DMS53 treated with DMSO at 0.1 percent for 48 hours (cell line): Measurements from ENCODE around the gene TMED7.
"Not testable (repeated sequence)": the region's sequence is repeated elsewhere in the genome, so short reads cannot be mapped to it uniquely, and the experiment has no call there.

Experiments used
- DNase-seq: peaks from one replicate; lab custom pipeline; 2025; ENCODE audit not compliant: unreplicated experiment; lab: John Stamatoyannopoulos, UW

The TMED7 gene

GRCh38 chr5:115625579-115626444 lies at the start of gene TMED7:
Gene TMED7 (minus strand): TSS chr5:115626036. CDS start chr5:115625792, 244 bp downstream.
- peak; percentile 96 for DNase-seq

GRCh38 chr5:115674782-115675181 lies 48.9 kb upstream of the TMED7 start:
- not testable (repeated sequence) for DNase-seq

GRCh38 chr5:115673596-115673995 lies 47.8 kb upstream of the TMED7 start:
- DNase-seq = no peak

- no peak for DNase-seq
These were observed 46.1 kb upstream of the TMED7 start for GRCh38 chr5:115671939-115672338.

GRCh38 chr5:115666023-115666422 lies 40.2 kb upstream of the TMED7 start:
- no peak for DNase-seq

- DNase-seq = no peak
These were observed 35.7 kb upstream of the TMED7 start for GRCh38 chr5:115661563-115661962.

- DNase-seq = no peak
These were observed 35.3 kb upstream of the TMED7 start for GRCh38 chr5:115661101-115661500.

- no peak for DNase-seq
These were observed 32.0 kb upstream of the TMED7 start for GRCh38 chr5:115657881-115658233.

- no peak for DNase-seq
These were observed 31.5 kb upstream of the TMED7 start for GRCh38 chr5:115657125-115657880.

GRCh38 chr5:115656404-115656803 lies 30.6 kb upstream of the TMED7 start:
- no peak for DNase-seq

GRCh38 chr5:115655994-115656393 lies 30.2 kb upstream of the TMED7 start:
- no peak for DNase-seq

- no peak for DNase-seq
These were observed 23.7 kb upstream of the TMED7 start for GRCh38 chr5:115649541-115649940.

GRCh38 chr5:115648056-115648455 lies 22.2 kb upstream of the TMED7 start:
- DNase-seq = no peak

- not testable (repeated sequence) for DNase-seq
These were observed 19.6 kb upstream of the TMED7 start for GRCh38 chr5:115645386-115645785.

GRCh38 chr5:115644046-115644445 lies 18.2 kb upstream of the TMED7 start:
- DNase-seq = no peak

GRCh38 chr5:115641948-115642347 lies 16.1 kb upstream of the TMED7 start:
- no peak for DNase-seq

- DNase-seq = no peak
These were observed 14.4 kb upstream of the TMED7 start for GRCh38 chr5:115640274-115640673.

- DNase-seq = no peak
These were observed 13.5 kb upstream of the TMED7 start for GRCh38 chr5:115639377-115639776.

- DNase-seq = no peak
These were observed 11.7 kb upstream of the TMED7 start for GRCh38 chr5:115637507-115637906.

GRCh38 chr5:115636008-115636407 lies 10.2 kb upstream of the TMED7 start:
- no peak for DNase-seq

GRCh38 chr5:115634343-115635132 lies 8.7 kb upstream of the TMED7 start:
- peak; percentile 79 for DNase-seq
